ENCODE measurements around the gene LTBP2.

Gene LTBP2

DNA sequence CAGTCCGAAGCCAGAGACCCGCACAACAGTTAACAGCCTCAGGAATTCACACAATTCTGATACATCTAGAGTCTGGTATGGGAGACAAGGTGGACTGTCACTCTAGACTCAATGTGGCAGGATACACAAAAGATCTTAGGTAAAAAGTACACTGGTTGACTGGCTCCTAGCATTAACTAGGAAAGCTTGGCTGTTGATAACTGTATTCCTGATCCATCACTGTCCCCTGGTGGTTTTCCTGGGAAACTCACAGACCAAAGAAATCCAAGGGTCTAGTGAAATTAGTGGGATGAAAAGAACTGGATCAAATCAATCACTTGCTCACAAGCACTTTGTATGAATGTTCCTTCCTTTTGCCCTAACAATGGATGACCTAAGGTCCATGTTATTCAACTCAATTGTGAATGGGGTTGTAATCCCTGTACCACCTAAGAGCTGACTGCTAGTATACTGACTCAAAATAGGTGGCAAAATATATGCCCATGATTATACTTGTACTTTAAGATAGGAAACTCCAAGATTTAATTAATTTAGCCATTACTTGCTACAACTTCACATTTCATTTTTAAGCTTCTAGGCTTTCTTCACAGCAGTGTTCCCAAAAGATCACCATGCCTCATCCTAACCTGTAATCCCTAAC lies 132.9 kb downstream of the LTBP2 start:
- H3K36me3 ChIP-seq (ENCODE audit: control insufficient read depth, low read length) = no peaks in the 10 kb centered on the region
- no peaks in the 10 kb centered on the region for H4K20me1 ChIP-seq (ENCODE audit: control insufficient read depth, insufficient read depth, low read depth, low read length)
- H3F3A ChIP-seq (ENCODE audit: control insufficient read depth, insufficient read depth) = no peaks in the 10 kb centered on the region
- H3K27ac ChIP-seq (ENCODE audit: low read depth, low read length) = no peak overlapping the region
- H3K9me3 ChIP-seq (ENCODE audit: control insufficient read depth, insufficient read depth, low read length) = no peaks in the 10 kb centered on the region
- TF ChIP-seq EZH2phosphoT487 (IDR thresholded peaks at IDR 0.05; ENCODE audit: borderline replicate concordance, low read length) = no peak
- TF ChIP-seq, protein P1, sequence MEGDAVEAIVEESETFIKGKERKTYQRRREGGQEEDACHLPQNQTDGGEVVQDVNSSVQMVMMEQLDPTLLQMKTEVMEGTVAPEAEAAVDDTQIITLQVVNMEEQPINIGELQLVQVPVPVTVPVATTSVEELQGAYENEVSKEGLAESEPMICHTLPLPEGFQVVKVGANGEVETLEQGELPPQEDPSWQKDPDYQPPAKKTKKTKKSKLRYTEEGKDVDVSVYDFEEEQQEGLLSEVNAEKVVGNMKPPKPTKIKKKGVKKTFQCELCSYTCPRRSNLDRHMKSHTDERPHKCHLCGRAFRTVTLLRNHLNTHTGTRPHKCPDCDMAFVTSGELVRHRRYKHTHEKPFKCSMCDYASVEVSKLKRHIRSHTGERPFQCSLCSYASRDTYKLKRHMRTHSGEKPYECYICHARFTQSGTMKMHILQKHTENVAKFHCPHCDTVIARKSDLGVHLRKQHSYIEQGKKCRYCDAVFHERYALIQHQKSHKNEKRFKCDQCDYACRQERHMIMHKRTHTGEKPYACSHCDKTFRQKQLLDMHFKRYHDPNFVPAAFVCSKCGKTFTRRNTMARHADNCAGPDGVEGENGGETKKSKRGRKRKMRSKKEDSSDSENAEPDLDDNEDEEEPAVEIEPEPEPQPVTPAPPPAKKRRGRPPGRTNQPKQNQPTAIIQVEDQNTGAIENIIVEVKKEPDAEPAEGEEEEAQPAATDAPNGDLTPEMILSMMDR (IDR thresholded peaks at IDR 0.05; ENCODE audit: low read depth, low read length, poor library complexity, severe bottlenecking) = no peak
- no peaks in the 10 kb centered on the region for H3K9me2 ChIP-seq (replicated peaks; ENCODE audit: control insufficient read depth, low read length)
- H3K27me3 ChIP-seq (ENCODE audit: control insufficient read depth, low read length) = no peaks in the 10 kb centered on the region
- no peak overlapping the region for H3K4me2 ChIP-seq (ENCODE audit: low read length)
- H3K4me3 ChIP-seq (ENCODE audit: low read length) = no peak overlapping the region
- no peaks in the 10 kb centered on the region for H3K4me1 ChIP-seq (ENCODE audit: control insufficient read depth, low read length)
- no peaks in the 10 kb centered on the region for H3K79me2 ChIP-seq (ENCODE audit: control insufficient read depth, low read length)

- H3K9me3 ChIP-seq (ENCODE audit: control insufficient read depth, insufficient read depth, low read length) = no peaks in the 10 kb centered on the region
- H3K4me1 ChIP-seq (ENCODE audit: control insufficient read depth, low read length) = no peaks in the 10 kb centered on the region
- no peak overlapping the region for H3K4me2 ChIP-seq (ENCODE audit: low read length)
- H3F3A ChIP-seq (ENCODE audit: control insufficient read depth, insufficient read depth) = no peaks in the 10 kb centered on the region
- no peaks in the 10 kb centered on the region for H3K79me2 ChIP-seq (ENCODE audit: control insufficient read depth, low read length)
- no peaks in the 10 kb centered on the region for H3K9me2 ChIP-seq (replicated peaks; ENCODE audit: control insufficient read depth, low read length)
- no peaks in the 10 kb centered on the region for H3K27me3 ChIP-seq (ENCODE audit: control insufficient read depth, low read length)
- TF ChIP-seq, protein P1 (IDR thresholded peaks at IDR 0.05; ENCODE audit: low read depth, low read length, poor library complexity, severe bottlenecking) = no peak
- no peak for TF ChIP-seq EZH2phosphoT487 (IDR thresholded peaks at IDR 0.05; ENCODE audit: borderline replicate concordance, low read length)
- no peaks in the 10 kb centered on the region for H3K36me3 ChIP-seq (ENCODE audit: control insufficient read depth, low read length)
- no peak overlapping the region for H3K27ac ChIP-seq (ENCODE audit: low read depth, low read length)
- no peaks in the 10 kb centered on the region for H4K20me1 ChIP-seq (ENCODE audit: control insufficient read depth, insufficient read depth, low read depth, low read length)
- H3K4me3 ChIP-seq (ENCODE audit: low read length) = no peak overlapping the region
Measured at GRCh38 chr14:74476607-74477006, 135.4 kb downstream of the LTBP2 start.

DNA sequence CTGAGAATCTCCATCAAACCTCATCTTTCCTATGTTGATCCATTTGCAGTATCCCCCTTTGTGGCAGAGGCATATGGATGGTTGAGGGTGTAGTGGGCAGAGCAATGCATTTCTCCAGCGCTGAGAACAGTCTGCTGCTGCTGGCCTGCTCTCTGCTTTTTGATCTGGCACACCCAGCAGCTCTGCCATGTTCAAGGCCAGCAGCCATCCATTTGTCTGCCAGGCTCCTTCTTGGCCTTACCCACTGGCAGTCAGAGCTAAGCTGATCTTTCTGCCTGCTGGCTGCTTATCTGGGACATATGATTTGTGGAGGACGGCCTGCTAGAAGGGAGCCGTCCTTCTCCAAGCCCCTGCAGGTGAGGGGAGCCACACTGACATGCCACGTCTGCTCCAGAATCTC lies 135.9 kb downstream of the LTBP2 start:
- H3K4me2 ChIP-seq (ENCODE audit: low read length) = no peak overlapping the region
- H3K9me2 ChIP-seq (replicated peaks; ENCODE audit: control insufficient read depth, low read length) = no peaks in the 10 kb centered on the region
- TF ChIP-seq, protein P1 (IDR thresholded peaks at IDR 0.05; ENCODE audit: low read depth, low read length, poor library complexity, severe bottlenecking) = no peak
- no peak for TF ChIP-seq EZH2phosphoT487 (IDR thresholded peaks at IDR 0.05; ENCODE audit: borderline replicate concordance, low read length)
- no peak overlapping the region for H3K4me3 ChIP-seq (ENCODE audit: low read length)
- no peaks in the 10 kb centered on the region for H3K9me3 ChIP-seq (ENCODE audit: control insufficient read depth, insufficient read depth, low read length)
- no peaks in the 10 kb centered on the region for H3F3A ChIP-seq (ENCODE audit: control insufficient read depth, insufficient read depth)
- no peaks in the 10 kb centered on the region for H3K27me3 ChIP-seq (ENCODE audit: control insufficient read depth, low read length)
- no peaks in the 10 kb centered on the region for H4K20me1 ChIP-seq (ENCODE audit: control insufficient read depth, insufficient read depth, low read depth, low read length)
- H3K4me1 ChIP-seq (ENCODE audit: control insufficient read depth, low read length) = no peaks in the 10 kb centered on the region
- H3K36me3 ChIP-seq (ENCODE audit: control insufficient read depth, low read length) = no peaks in the 10 kb centered on the region
- no peaks in the 10 kb centered on the region for H3K79me2 ChIP-seq (ENCODE audit: control insufficient read depth, low read length)
- H3K27ac ChIP-seq (ENCODE audit: low read depth, low read length) = no peak overlapping the region

Data from DOHH2 (cell line).